GM18507 (cell line): ENCODE measurements around the gene C5.

ENCODE experiments used
- DNase-seq: peaks from one replicate; pipeline ENCODE4 v3.0.0; 2011; ENCODE audit warnings: low read depth; ENCODE audit not compliant: insufficient read length; ENCODE audit errors: extremely low spot score
- FAIRE-seq: peaks from 2 replicates; lab custom pipeline; 2011; peaks lifted over from hg19 to GRCh38; lab: Jason Lieb, UNC

C5 gene

DNA sequence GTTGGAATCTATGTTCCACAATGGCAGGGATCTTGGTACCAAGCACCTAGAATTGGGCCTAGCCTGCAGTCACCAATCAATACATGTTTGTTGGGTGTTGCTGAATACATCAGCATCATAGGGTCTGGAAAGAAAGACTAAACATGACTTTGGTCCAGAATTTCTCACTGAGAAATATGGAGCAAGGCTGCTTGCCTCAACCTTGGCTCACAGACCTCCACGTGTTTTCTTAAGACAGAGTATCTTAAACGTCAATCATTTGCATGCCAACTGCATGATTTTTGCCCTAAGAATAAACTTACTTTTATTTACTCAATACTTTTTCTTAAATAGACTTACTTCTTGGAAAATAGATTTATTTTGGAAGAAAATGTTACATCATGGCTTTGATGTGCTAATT lies 100.8 kb downstream of the C5 start:
- FAIRE-seq = no peak
- no peak for DNase-seq

- no peak for FAIRE-seq
These were observed 101.3 kb downstream of the C5 start for GRCh38 chr9:120948824-120949223.

GRCh38 chr9:120947222-120947621 lies 102.9 kb downstream of the C5 start:
- FAIRE-seq = no peak
- DNase-seq = no peak

More at GRCh38 chr9:120948824-120949223, 101.3 kb downstream of the C5 start:
- DNase-seq = no peak

DNA sequence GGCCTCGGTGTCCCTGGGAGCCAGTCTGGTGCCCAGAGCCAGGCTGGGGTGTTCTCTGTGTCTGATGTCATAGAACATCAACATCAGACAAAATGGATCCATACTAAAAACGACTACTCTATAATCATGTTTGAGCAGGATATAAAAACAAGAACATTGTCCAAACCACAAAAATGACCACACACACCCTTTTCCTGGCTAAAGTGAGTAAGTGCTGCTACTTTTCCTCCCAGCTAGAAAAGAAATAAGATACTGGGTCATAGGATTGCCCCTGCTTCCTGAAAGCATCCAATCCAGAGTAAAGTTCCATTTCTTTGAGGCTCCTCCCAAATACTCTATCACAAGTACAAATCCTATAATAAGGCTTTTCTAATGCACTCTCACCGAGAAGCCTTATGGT lies 103.8 kb downstream of the C5 start:
- no peak for DNase-seq
- FAIRE-seq = no peak

DNA sequence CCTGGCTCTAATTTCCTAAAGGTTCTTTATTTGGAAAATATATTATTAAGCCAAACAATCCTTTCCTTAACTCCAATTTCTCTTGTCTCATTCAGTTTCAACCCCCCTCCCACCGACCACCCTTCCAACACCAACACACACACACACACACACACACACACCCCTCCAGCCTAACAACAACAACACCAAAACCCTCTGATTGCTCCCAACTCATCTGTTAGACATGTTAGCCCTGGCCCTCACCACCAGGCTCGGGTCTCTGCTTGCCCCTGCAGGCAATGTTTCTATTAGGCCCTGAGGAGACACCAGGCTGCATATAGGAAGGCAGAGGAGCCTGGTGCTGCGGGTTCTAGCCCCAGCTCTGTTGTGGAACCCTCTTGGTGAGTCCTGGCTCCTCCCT lies 105.1 kb downstream of the C5 start:
- no peak for FAIRE-seq
- DNase-seq = no peak

DNA sequence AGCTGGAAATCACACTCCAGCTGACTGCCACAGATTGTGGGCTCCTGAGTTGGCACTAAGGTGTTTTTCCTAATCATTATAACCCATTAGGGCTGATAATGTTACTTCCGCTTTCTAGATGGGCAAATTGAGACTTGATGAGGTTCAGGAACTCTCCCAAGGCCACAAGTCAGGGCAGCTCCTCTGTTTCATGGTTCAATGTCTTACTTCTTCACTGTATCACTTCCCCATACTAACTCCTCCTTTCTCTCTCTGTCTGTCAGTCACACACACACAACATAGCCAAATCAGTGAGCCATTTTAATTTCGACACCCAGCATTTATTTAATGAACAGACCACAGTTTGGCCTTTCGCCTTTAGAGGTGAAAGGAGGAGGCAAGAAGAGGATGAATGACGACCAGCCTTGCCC lies 105.6 kb downstream of the C5 start:
- FAIRE-seq (peak; percentile 91), DNase-seq (peak; percentile 65)

DNA sequence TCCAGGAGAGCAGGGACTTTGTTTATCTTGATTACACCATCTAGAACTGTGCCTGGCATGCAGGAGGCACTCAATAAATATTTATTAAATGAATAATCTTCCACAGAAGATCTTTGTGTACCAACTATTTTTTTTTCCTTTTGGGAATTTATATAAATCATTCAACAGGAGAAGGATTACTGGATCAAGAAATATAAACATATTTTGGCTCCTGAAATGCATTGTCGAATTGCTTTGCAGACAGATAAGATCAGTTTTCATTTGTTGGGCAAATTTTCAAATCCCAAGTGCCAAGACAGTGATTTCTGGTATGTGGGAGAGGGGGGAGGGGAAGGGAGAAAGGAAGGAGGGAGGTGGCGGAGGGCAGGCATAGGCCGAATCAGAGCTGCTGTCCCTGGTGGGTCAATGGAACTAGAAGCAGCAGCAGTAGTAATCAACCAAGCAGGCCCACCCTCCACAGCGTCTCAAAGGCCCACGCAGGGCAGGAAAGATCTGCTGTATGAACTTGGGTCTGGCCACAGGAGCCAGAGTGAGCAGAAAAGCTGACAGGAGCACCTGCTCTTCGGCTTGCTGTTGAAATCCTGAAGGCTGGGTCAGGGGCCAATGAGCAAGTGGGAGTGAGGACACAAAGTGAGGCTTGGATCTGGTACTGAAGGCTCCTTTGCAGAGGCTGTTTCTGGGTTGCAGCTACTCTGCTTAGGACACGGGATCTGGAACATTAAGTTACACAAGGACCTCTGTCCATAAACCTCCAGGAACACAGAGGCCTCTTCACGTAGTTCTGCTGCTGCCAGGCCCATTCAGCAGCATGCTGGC lies 107.7 kb downstream of the C5 start:
- no peak for DNase-seq
- FAIRE-seq = no peak

- DNase-seq (no peak), FAIRE-seq (no peak)
These were observed 108.9 kb downstream of the C5 start for GRCh38 chr9:120941046-120941770.

GRCh38 chr9:120940573-120940972 lies 109.5 kb downstream of the C5 start:
- no peak for DNase-seq
- FAIRE-seq = no peak

GRCh38 chr9:120938851-120939250 lies 111.2 kb downstream of the C5 start:
- FAIRE-seq (no peak), DNase-seq (no peak)

DNA sequence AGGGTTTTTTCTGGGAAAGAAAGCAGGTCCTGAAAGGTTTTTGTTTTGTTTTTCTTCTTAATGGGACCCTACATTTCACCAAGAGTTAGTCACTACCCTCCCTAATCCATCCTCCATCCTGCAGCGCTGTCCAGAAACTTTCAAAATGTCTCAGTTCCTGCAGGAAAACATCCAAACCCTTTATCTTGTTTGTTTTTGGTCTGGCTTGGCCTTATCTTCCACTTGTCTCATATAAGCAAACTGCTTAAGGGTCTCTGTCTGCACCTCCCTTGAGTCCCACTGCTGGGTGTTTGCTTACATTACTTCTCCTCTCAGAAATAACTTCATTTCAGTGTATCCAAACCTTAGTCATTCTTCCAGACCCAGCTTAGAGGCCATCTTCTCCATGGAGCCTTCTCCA lies 112.5 kb downstream of the C5 start:
- no peak for DNase-seq
- FAIRE-seq = no peak

- DNase-seq = no peak
- no peak for FAIRE-seq
These were observed 112.9 kb downstream of the C5 start for GRCh38 chr9:120937127-120937526.

DNA sequence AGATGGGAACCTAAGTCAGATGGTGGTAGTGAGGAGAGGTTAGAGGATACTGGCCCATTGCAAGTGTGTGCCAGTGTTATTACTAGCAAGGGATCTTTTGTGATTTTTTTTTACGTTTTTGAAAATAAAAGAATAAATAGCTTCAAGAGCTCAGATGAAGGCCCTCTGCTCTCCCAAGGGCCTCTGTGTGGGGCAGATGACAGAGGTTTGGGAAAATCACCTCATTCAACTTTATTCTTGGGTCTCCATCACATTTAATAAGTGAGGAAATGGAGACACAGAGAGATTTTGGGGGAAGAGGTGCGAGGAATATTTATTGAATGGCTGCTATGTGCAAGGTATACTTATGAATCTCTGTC lies 113.3 kb downstream of the C5 start:
- FAIRE-seq (no peak), DNase-seq (no peak)

DNA sequence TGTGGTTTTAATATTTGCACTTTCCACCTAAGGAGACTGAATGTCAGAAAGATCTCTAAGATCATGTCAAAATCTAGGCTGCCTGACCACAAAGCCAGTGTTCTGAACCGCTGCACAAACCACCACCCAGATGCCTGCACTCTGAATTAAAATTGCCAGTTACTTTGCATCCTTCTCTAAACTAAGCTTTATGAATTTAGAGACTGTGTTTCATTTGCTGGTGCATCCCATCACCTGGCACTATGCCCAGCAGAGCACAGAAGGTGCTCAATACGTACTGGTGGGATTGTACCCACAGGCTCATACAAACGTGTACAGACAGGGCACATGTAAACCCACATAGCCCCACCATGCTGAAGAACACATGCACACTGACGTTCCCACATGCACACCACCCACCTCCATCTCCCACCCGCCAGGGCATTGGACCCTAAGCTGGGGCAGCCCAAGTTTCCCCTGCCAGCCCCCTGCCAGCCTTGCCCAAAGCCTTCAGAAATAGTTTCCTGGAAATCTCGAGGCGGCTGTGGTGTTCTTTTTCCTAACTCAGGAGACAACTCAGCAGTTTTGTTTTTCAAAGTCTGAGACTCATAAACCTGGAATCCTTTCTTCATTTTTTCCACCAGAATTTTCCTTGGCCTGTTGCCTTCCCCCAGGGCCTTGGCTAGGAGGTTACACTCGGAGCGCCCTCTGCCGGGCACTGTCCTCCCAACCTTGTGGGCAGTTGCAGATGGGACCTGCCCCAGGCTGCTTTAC lies 113.9 kb downstream of the C5 start:
- peak; percentile 60 for DNase-seq
- FAIRE-seq = peak; percentile 86

DNA sequence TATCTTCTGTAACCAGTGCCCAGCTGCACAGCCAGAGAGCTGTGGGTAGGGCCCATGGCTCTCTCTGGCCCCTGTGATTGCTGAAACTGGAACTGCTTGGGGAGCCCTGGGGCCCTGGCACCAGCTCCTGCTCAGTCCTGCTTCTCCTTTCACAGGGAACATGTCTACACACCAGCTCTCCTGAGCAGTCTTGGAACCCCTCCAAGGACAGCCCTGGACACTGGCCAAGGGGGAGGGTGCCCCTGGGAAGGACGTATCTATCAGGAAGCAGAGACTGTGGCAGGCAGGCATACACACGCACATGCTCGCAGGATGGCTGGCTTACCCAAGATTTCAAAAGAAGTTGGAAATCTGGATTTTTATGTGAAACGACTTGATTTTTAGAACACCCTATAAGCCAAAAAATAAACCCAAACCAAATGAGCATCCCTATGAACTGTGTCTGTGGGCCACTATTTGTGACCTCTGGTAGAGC lies 114.7 kb downstream of the C5 start:
- no peak for DNase-seq
- peak; percentile 60 for FAIRE-seq

DNA sequence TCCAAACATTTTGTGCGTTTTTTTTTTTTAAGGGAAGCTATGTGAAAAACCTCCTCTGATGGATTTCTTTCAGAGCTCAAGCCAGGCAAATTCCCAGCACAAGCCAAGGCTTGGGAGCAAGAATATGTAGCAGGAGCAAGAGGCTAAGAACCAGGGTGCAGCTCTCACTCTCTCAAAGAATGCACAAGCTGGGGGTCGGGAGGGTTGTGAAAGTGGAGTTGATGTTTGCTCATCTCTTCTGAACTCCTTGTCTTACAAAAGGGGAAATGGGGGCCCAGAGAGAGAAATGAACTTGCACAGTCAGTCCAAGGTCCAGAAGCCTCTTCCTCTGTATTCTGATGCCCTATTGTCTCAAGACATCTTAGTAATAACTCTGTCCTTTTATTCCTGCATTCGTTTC lies 115.8 kb downstream of the C5 start:
- no peak for DNase-seq
- FAIRE-seq = peak; percentile 48

DNA sequence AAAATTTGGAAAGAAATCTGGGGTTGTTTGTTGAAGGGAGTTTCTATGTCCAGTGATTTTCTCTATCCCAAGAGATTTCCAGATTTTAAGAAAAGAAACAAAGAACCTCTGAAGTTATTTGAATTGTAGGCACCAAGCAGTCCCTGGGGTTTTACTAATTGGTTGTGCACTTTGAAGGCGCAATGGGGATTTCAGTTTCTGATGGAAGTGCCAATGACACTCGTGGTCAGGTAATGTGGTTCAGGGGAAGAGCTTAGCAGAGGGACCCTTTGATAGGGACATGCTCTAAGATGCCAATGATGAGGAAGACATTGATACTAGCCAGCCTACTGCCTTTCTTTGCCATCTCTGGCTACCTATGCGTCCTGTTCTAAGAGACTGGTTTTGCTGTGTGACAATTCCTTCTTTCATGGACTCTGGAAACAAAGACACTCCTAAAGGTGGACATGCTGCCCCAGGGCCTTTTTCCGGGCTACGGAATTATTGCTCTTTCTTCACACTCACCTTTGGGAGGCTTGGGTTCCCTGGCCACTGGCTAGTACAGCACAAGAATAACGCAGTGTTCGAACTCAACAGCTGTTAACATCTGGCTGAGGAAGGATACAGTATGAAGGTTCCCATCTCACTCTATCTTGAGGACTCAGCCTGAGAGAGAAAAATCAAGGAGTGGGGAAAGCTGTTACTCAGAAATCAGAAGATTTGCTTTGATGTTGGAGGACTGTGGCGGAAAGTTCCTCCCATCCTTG lies 116.6 kb downstream of the C5 start:
- no peak for DNase-seq
- FAIRE-seq = peak; percentile 60

DNA sequence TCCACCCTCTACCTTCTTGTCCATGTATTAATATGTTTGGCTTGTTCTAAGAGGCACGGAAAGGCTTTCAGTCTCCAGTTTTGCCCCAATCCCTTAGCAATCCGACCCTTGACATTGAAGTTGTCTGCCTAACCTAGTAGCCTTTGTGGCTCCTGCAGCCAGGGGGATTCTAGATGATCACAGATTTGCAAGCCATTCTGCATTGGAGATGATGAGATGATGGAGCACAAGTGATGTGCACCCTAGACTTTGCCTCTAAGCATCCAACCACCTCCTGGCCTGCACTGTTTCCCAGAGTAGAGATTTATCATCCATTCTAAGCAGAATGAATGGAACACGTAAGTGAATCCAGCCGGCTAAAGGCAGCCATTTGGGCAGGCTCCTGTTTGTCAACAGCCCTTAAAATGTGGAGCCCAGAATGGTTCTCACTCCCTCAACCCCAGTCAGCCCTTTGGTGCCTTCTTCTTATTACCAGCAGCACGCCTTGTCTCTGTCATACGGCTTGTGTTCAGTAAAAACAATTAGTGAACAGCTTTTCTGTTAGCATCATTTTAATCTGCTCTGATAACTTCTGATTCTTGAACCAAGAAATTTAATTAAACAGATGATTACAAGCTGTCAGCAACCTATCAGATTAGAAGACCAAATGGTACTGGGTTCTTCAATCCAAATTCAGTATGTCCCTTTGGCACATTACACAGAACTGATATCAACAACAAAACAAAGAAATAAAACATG lies 117.8 kb downstream of the C5 start:
- FAIRE-seq = peak; percentile 9
- no peak for DNase-seq
